NCI-H128 (cell line): ENCODE measurements around the gene ATF6B.
"Not testable (repeated sequence)": the region's sequence is repeated elsewhere in the genome, so short reads cannot be mapped to it uniquely, and the experiment has no call there.

ENCODE experiments used
- DNase-seq: peaks from one replicate; lab custom pipeline; 2025; ENCODE audit not compliant: unreplicated experiment; lab: John Stamatoyannopoulos, UW

The ATF6B gene

DNA sequence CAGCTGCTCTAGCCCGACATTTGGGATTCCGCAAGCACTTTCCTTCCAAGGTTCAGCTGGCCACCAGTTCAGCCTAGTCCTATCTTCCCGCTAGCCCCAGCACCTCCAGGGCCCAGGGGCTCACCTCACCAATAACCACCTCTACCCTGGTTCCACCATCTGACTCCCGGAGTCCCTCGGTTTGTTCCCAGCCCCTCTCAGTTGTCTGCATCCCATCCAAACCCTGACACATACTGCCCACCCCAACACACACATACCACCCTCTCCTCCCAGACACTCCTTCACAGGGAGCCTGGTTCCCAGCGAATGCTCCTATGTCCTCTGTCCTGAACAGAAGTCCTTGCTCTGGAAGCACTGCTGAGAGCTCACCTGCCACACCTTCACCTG lies 19.3 kb downstream of the ATF6B start:
- no peak for DNase-seq

- DNase-seq, result no peak
Observed at GRCh38 chr6:32108094-32108627, 19.9 kb downstream of the ATF6B start.

DNA sequence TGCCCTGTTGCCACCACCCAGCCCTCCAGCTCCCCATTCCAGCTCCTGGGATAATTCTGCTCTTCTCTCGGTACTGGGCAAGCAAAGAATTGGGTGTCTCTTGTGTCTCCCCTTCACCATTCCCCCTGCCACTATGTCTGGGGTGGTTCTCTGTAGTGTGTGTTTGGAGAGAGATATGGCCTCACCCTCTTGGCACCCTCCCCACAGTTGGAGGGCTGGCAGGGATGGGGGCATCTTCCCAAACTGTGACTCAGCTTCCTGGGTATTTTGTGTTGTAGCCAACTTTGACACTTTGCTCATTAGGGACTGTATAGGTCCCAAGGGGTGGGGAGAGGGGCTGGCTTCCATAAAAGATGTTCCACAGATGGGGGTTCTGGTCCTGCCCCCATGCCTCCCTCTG lies 20.6 kb downstream of the ATF6B start:
- no peak for DNase-seq

GRCh38 chr6:32105433-32105832 lies 22.6 kb downstream of the ATF6B start:
- DNase-seq, result no peak

DNA sequence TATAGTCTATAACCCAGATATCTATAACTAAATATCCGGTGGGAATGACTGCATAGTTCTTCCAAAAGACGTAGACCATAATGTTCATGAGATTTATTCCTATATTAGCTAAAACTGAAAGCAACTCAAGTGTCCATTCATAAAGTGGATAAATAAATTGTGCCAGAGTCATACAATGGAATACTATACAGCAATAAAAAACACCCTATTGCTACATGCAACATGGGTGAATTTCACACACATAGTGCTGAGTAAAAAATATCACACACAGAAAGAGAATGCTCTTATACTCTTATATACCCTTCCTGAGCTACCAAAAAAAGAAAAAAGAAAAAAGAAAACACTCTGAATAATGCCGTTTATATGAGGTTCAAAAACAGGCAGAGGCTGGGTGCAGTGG lies 25.8 kb downstream of the ATF6B start:
- DNase-seq, result no peak

DNA sequence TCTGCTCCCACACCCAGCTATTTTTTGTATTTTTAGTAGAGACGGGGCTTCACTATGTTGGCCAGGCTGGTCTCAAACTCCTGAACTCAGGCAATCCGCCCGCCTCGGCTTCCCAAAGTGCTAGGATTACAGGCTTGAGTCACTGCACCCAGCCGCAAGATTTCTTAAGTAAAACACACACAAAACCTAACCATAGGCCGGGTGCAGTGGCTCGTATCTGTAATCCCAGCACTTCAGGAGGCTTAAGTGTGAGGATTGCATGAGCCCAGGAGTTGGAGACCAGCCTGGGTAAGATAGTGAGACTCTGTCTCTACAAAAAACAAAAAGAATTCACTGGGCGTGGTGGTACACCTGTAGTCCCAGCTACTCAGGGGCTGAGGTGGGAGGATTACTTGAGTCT lies 27.8 kb downstream of the ATF6B start:
- DNase-seq, result not testable (repeated sequence)

GRCh38 chr6:32097364-32097763 lies 30.7 kb downstream of the ATF6B start:
- no peak for DNase-seq

DNA sequence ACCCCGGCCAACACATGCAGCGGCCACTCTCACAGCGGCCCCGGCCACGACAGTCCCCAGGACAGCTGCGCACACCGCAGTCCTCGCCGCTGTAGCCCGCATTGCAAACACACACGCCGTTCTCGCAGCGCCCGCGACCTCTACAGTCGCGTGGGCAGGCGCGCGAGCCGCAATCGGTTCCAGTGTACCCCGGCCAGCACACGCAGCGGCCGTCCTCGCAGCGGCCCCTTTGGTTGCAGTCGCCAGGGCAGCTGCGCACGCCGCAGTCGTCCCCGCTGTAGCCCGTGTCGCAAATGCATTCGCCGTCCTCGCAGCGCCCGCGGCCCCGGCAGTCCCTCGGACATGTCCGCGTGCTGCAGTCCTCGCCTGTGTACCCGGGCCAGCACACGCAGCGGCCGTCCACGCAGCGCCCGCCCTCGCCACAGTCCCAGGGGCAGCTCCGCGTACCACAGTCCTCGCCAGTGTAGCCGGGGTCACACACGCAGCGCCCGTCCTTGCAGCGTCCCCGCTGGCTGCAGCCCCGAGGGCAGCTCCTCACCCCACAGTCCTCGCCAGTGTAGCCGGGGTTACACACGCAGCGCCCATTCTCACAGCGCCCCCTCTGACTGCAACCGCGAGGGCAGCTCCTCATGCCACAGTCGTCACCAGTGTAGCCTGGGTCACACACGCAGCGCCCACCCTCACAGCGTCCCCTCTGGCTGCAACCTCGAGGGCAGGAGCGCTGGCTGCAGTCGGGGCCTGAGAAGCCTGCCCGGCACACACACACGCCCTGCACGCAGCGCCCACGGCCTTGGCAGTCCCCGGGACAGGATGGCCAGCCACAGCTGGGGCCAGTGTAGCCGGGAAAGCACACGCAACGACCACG lies 31.4 kb downstream of the ATF6B start:
- no peak for DNase-seq

DNA sequence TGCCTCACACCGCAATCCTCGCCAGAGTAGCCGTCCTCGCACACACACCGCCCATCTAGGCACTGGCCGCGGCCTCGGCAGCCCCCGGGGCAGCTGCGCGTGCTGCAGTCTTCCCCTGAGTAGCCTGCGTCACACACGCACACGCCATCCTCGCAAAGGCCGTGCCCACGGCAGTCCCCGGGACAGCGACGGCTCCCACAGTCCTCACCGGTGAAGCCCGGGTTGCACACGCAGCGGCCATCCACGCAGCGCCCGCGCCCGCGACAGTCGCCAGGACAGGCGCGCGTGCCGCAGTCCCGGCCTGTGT lies 32.0 kb downstream of the ATF6B start:
- DNase-seq, result no peak

GRCh38 chr6:32095338-32096086 lies 32.5 kb downstream of the ATF6B start:
- DNase-seq, result no peak

- no peak for DNase-seq
Observed at GRCh38 chr6:32092760-32093497, 35.1 kb downstream of the ATF6B start.

DNA sequence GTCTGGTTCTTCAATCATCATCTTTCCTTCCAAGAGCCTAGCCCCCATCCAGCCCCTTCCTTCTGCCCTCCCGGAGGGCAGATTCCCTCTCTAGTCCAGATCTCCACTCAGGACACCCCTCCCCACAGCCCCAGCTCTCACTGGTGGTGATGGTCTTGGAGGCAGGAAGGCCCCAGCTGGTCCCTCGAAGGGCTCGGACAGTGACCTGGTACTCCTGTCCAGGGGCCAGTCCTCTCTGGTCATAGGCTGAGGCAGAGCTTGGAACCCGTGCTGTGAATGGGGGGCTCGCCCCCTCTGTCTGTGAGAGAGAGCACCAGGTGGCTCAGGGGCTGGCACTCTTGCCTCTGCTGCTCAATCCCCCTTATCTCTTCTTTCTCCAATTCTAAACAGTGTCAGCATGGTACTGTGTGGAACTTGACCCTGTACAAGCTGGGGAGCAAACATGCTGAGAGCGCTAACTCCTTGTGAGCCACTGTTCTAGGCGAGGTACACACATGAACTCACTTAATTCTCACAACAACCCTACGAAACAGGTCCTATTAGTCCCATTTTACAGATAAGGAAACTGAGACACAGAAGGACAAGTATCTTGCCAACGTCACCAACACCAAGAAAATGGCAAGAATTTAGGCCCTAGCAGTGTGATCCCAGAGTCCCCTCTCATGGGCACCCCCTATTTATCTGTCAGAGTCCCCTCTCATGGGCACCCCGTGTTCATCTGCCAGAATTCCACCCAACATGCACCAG lies 38.8 kb downstream of the ATF6B start:
- DNase-seq, result no peak

GRCh38 chr6:32088487-32089049 lies 39.5 kb downstream of the ATF6B start:
- no peak for DNase-seq

GRCh38 chr6:32087574-32088486 lies 40.2 kb downstream of the ATF6B start:
- DNase-seq, result no peak

DNA sequence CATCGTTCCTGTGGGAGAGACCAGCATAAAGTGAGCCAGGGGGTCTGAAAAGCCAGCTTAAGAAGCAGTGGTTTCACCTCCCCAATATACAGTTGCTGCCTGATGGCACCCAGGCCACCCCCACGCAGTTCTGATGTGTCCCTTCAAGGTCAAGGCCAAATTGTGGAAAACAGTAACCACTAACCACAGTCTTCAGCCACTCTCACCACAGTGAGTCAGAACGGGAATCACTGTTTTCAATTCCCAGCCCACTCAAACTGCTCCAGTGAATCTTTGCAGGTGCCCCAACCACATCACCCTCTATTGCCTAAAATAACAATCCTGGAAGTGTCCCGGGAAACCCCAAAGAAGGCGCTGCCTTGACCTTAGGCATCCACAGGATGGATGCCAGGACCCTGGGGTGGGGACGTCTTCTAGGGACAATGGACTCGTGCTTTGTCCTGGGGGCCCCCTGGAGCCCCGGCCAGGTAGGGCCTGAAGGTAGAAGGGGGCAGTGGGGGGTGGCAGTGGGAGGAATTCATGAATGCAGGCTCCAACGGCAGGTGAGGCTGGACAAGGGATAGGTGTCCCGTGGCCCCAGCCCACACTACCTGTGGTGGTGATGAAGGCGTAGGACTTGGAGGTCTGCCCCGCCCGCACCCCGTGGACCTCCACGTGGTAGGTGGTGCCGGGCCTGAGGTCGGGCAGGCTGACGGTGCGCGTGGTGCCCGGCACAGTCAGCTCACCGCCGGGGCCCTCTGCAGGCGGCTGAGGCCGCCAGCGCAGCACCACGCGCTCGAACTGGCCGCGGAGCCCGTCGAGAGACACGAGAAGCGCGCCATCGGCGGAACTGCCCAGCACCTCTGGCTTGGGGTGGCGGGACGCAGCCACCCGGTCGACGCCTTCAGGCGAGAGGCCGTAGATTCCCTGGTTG lies 41.1 kb downstream of the ATF6B start:
- no peak for DNase-seq

- DNase-seq, result no peak
Observed at GRCh38 chr6:32085759-32086459, 42.1 kb downstream of the ATF6B start.

DNA sequence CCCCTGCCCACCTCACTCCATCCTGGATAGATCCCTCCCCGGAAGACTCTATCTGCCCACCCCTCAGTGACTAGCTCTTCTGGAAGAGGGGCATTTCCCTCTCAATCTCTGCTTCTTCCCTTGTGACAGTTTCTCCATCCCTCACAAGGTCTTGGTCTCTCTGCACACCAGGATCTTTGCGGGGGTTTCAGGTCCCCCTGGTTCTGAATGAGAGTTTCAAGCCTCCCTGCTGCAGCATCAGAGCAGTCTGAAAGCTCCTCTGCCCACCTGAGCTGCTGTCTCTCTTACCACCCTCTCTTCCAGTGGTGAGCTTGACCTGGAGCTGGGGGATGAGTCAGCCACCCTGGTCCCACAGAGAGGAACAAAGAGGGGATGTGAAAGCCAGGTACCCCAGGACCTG lies 43.3 kb downstream of the ATF6B start:
- no peak for DNase-seq
